BE2C (cell line): Measurements from ENCODE around the gene TPSAB1.
"Not testable (repeated sequence)": the region's sequence is repeated elsewhere in the genome, so short reads cannot be mapped to it uniquely, and the experiment has no call there.

Experiments
- DNase-seq: peaks from one replicate; pipeline ENCODE4 v3.0.0-alpha.2; 2020
- H3K27me3 ChIP-seq: fragments of 250-450 bp; sonication (Bioruptor Pico); 2 replicates; pipeline ENCODE4 v1.5.1; 2020; ENCODE audit warnings: mild to moderate bottlenecking
- H3K36me3 ChIP-seq: fragments of 250-450 bp; sonication (Bioruptor Pico); 2 replicates; pipeline ENCODE4 v1.5.1; 2020; ENCODE audit warnings: mild to moderate bottlenecking
- H3K4me1 ChIP-seq: fragments of 250-450 bp; sonication (Bioruptor Pico); 2 replicates; pipeline ENCODE4 v1.5.1; 2020
- H3K4me3 ChIP-seq: 2 replicates; pipeline ENCODE4 v1.5.1; 2011; ENCODE audit warnings: low read depth, low read length
- H3K9me3 ChIP-seq: fragments of 250-450 bp; sonication (Bioruptor Pico); 2 replicates; pipeline ENCODE4 v1.5.1; 2020
- CTCF ChIP-seq: IDR thresholded peaks from 2 replicates; pipeline ENCODE4 v1.5.1; 2012; ENCODE audit warnings: mild to moderate bottlenecking, low read depth, low read length

Gene TPSAB1

GRCh38 chr16:1245452-1246020, 5.0 kb downstream of the TPSAB1 start:
- Histone ChIP-seq H3K9me3 (no peaks in the 10 kb centered on the region), H3K27me3 (peaks cover 32% of the 10 kb centered on the region), H3K36me3 (no peaks in the 10 kb centered on the region), H3K4me3 (no peak overlapping the region), H3K4me1 (no peaks in the 10 kb centered on the region)
- no peak for DNase-seq
- no peak for TF ChIP-seq CTCF

- not testable (repeated sequence) for DNase-seq, H3K4me1 ChIP-seq, H3K4me3 ChIP-seq, H3K9me3 ChIP-seq, H3K36me3 ChIP-seq
- peaks cover 32% of the 10 kb centered on the region for H3K27me3 ChIP-seq
Observed at GRCh38 chr16:1247903-1248537, 7.5 kb downstream of the TPSAB1 start.

GRCh38 chr16:1249031-1249755, 8.7 kb downstream of the TPSAB1 start:
- H3K36me3 ChIP-seq, H3K4me3 ChIP-seq, H3K4me1 ChIP-seq, DNase-seq, H3K9me3 ChIP-seq: not testable (repeated sequence)
- H3K27me3 ChIP-seq = peaks cover 32% of the 10 kb centered on the region

GRCh38 chr16:1253701-1254364, 13.3 kb downstream of the TPSAB1 start:
- H3K36me3 ChIP-seq, H3K9me3 ChIP-seq: not testable (repeated sequence)

GRCh38 chr16:1254821-1255220, 14.3 kb downstream of the TPSAB1 start:
- not testable (repeated sequence) for H3K4me3 ChIP-seq, H3K4me1 ChIP-seq, H3K9me3 ChIP-seq, H3K36me3 ChIP-seq, DNase-seq
- H3K27me3 ChIP-seq = peaks cover 24% of the 10 kb centered on the region

More at GRCh38 chr16:1253701-1254364, 13.3 kb downstream of the TPSAB1 start:
- not testable (repeated sequence) for DNase-seq, H3K4me3 ChIP-seq, H3K4me1 ChIP-seq
- H3K27me3 ChIP-seq = peaks cover 14% of the 10 kb centered on the region

GRCh38 chr16:1255276-1256122, 15.0 kb downstream of the TPSAB1 start, which contains the start of gene TPSD1:
Gene TPSD1 (plus strand): TSS chr16:1256069. CDS start chr16:1256281, 212 bp downstream.
- H3K4me1 ChIP-seq, H3K4me3 ChIP-seq, H3K36me3 ChIP-seq, DNase-seq, H3K9me3 ChIP-seq: not testable (repeated sequence)
- H3K27me3 ChIP-seq = peaks cover 31% of the 10 kb centered on the region

- not testable (repeated sequence) for H3K4me3 ChIP-seq, H3K9me3 ChIP-seq, DNase-seq, H3K4me1 ChIP-seq, H3K36me3 ChIP-seq
- peaks cover 39% of the 10 kb centered on the region for H3K27me3 ChIP-seq
Observed at GRCh38 chr16:1256296-1256873, 15.9 kb downstream of the TPSAB1 start.

- Histone ChIP-seq H3K9me3 (no peaks in the 10 kb centered on the region), H3K36me3 (no peaks in the 10 kb centered on the region), H3K27me3 (peaks cover 45% of the 10 kb centered on the region), H3K4me1 (no peaks in the 10 kb centered on the region), H3K4me3 (no peak overlapping the region)
- DNase-seq = no peak
- TF ChIP-seq CTCF = no peak
Observed at GRCh38 chr16:1256874-1257322, 16.4 kb downstream of the TPSAB1 start.
